DND-41 (cell line): ENCODE measurements around the gene OPHN1.

Source experiments
- EZH2 ChIP-seq: IDR thresholded peaks from 3 replicates; pipeline ENCODE4 v1.6.1; 2012; ENCODE audit warnings: borderline replicate concordance, low read depth, mild to moderate bottlenecking, moderate library complexity, low read length, inconsistent platforms; ENCODE audit not compliant: severe bottlenecking
- TF ChIP-seq, protein P1 (sequence below): IDR thresholded peaks from 2 replicates; pipeline ENCODE4 v1.5.1; 2012; ENCODE audit warnings: borderline replicate concordance, low read length, moderate library complexity, mild to moderate bottlenecking; ENCODE audit not compliant: poor library complexity, severe bottlenecking; ENCODE audit errors: extremely low read depth

DNA sequence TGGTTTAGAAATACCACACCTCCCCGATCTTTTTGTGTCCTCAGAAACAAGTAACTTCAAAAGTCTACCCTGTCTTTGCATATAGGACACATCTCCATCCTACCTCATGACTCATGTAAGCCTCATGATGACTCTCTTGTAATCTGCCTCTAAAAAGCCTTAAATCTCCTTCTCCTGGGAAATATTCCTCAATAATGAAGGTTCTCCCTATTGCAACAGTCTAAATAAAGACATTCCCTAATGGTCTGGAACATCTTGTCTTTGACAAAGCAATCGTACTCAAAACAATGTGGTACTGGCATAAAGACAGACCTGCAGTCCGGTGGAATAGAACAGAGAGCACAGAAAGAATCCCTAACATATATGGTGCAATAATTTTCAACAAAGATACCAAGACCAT is 257.7 kb downstream of the OPHN1 start:
- TF ChIP-seq, protein P1, sequence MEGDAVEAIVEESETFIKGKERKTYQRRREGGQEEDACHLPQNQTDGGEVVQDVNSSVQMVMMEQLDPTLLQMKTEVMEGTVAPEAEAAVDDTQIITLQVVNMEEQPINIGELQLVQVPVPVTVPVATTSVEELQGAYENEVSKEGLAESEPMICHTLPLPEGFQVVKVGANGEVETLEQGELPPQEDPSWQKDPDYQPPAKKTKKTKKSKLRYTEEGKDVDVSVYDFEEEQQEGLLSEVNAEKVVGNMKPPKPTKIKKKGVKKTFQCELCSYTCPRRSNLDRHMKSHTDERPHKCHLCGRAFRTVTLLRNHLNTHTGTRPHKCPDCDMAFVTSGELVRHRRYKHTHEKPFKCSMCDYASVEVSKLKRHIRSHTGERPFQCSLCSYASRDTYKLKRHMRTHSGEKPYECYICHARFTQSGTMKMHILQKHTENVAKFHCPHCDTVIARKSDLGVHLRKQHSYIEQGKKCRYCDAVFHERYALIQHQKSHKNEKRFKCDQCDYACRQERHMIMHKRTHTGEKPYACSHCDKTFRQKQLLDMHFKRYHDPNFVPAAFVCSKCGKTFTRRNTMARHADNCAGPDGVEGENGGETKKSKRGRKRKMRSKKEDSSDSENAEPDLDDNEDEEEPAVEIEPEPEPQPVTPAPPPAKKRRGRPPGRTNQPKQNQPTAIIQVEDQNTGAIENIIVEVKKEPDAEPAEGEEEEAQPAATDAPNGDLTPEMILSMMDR: no peak
- no peak for TF ChIP-seq EZH2
